CD4-positive, CD25-positive, alpha-beta regulatory T cell (primary cell): Measurements from ENCODE around the gene NQO2. TPM values are rescaled to one million over a fixed set of nuclear protein-coding genes. Genes with fewer than 3 reads are reported as not detected.
"Not testable (repeated sequence)": the region's sequence is repeated elsewhere in the genome, so short reads cannot be mapped to it uniquely, and the experiment has no call there.

ENCODE experiments used
- ATAC-seq, 2 donors: fragments of 150-1000 bp; cut with Tn5 transposase; one replicate each; pipeline ENCODE4 v1.10.0; 2021; ENCODE audit warnings: low read depth in 2 of 2, moderate number of reproducible peaks in 2 of 2, moderate library complexity in 1 of 2
- DNase-seq, 3 donors: peaks; one replicate each; pipeline versions ENCODE4 v3.0.0 to v3.0.0-alpha.2; 2012 to 2022; ENCODE audit warnings: mixed read lengths in 1 of 3
- H3K27ac ChIP-seq: one replicate; pipeline ENCODE4 v1.7.0; 2013; ENCODE audit warnings: mild to moderate bottlenecking, low read length; ENCODE audit not compliant: insufficient read depth, poor library complexity, severe bottlenecking
- H3K27me3 ChIP-seq: one replicate; pipeline ENCODE4 v1.7.0; 2013; ENCODE audit warnings: low read length; ENCODE audit not compliant: control insufficient read depth, insufficient read depth
- H3K36me3 ChIP-seq: one replicate; pipeline ENCODE4 v1.7.0; 2013; ENCODE audit warnings: mild to moderate bottlenecking, low read length, moderate library complexity; ENCODE audit not compliant: control insufficient read depth, insufficient read depth
- H3K4me1 ChIP-seq: 2 replicates; pipeline ENCODE4 v1.7.0; 2013; ENCODE audit warnings: mild to moderate bottlenecking, low read length; ENCODE audit not compliant: insufficient read depth, control insufficient read depth, poor library complexity, severe bottlenecking
- H3K4me3 ChIP-seq: one replicate; pipeline ENCODE4 v1.7.0; 2013; ENCODE audit warnings: low read depth, mild to moderate bottlenecking, low read length, moderate library complexity
- H3K9me3 ChIP-seq, 2 experiments: 1 replicate in 1 of 2; 2 replicates in 1 of 2; pipeline ENCODE4 v1.7.0; 2013; ENCODE audit warnings: low read length in 2 of 2, mild to moderate bottlenecking in 1 of 2, moderate library complexity in 1 of 2; ENCODE audit not compliant: control insufficient read depth in 2 of 2
- H3K27ac Mint-ChIP-seq, 3 donors: one replicate each; pipeline ENCODE4 v1.8.0; 2020 to 2022; ENCODE audit warnings: mild to moderate bottlenecking in 3 of 3, mixed read lengths in 3 of 3, moderate library complexity in 2 of 3
- H3K27me3 Mint-ChIP-seq: one replicate; pipeline ENCODE4 v1.8.0; 2022; ENCODE audit warnings: mild to moderate bottlenecking, mixed read lengths
- H3K36me3 Mint-ChIP-seq: one replicate; pipeline ENCODE4 v1.8.0; 2020; ENCODE audit warnings: mixed read lengths
- H3K4me1 Mint-ChIP-seq, 4 donors: one replicate each; pipeline ENCODE4 v1.8.0; 2020 to 2022; ENCODE audit warnings: mixed read lengths in 4 of 4, mild to moderate bottlenecking in 1 of 4
- H3K4me3 Mint-ChIP-seq, 4 donors: one replicate each; pipeline ENCODE4 v1.8.0; 2020 to 2022; ENCODE audit warnings: mild to moderate bottlenecking in 4 of 4, mixed read lengths in 4 of 4, moderate library complexity in 3 of 4
- H3K9me3 Mint-ChIP-seq, 7 donors: one replicate each; pipeline ENCODE4 v1.8.0; 2020 to 2022; ENCODE audit warnings: mixed read lengths in 7 of 7, mild to moderate bottlenecking in 3 of 7, moderate library complexity in 2 of 7
- polyA plus RNA-seq, 4 donors: library from polyadenylated mRNA; unstranded; fragments of 300-500 nt; fragmentation: Illumina TruSeq; gene quantifications; one replicate each; pipeline ENCODE4 v1.2.3, GENCODE V29; 2021
- total RNA-seq: library from RNA; stranded (reverse); gene quantifications from one replicate; pipeline ENCODE4 v1.2.3, GENCODE V29; 2022

The NQO2 gene
- total and polyA plus RNA-seq, 5 donors from 2014 or later: 27.4 to 109 (median 58.0) TPM

- Histone ChIP-seq H3K9me3 (no peaks in the 10 kb centered on the region), H3K27me3 (peaks cover 3% of the 10 kb centered on the region), H3K4me1 (no peaks in the 10 kb centered on the region), H3K27ac (no peak overlapping the region), H3K4me3 (no peak overlapping the region), H3K36me3 (no peaks in the 10 kb centered on the region)
- no peak overlapping the region for H3K27ac Mint-ChIP-seq
- DNase-seq (no peak), ATAC-seq (no peak)
- H3K4me3 Mint-ChIP-seq: no peak overlapping the region
- H3K9me3 Mint-ChIP-seq: peaks cover 0 to 4% (median 0%) of the 10 kb centered on the region in 7 donors
- peaks cover 0 to under 1% (median 0%) of the 10 kb centered on the region in 4 donors for H3K4me1 Mint-ChIP-seq
- peaks cover 40% of the 10 kb centered on the region for H3K27me3 Mint-ChIP-seq
- H3K36me3 Mint-ChIP-seq: peaks cover 3% of the 10 kb centered on the region
These were observed 39.7 kb downstream of the NQO2 start for GRCh38 chr6:3039384-3039783.

- ATAC-seq (no peak), DNase-seq (no peak)
- H3K4me1 ChIP-seq: no peaks in the 10 kb centered on the region
- peaks cover 3% of the 10 kb centered on the region for H3K27me3 ChIP-seq
- H3K36me3 ChIP-seq: no peaks in the 10 kb centered on the region
- H3K27ac ChIP-seq: no peak overlapping the region
- H3K27me3 Mint-ChIP-seq: peaks cover 39% of the 10 kb centered on the region
- peaks cover 0 to 3% (median under 1%) of the 10 kb centered on the region in 4 donors for H3K4me1 Mint-ChIP-seq
- no peak overlapping the region for H3K4me3 Mint-ChIP-seq
- H3K4me3 ChIP-seq: no peak overlapping the region
- no peaks in the 10 kb centered on the region for H3K36me3 Mint-ChIP-seq
- H3K9me3 Mint-ChIP-seq: peaks cover 0 to 2% (median 0%) of the 10 kb centered on the region in 7 donors
- no peak overlapping the region for H3K27ac Mint-ChIP-seq
- no peaks in the 10 kb centered on the region for H3K9me3 ChIP-seq
These were observed 41.5 kb downstream of the NQO2 start for GRCh38 chr6:3041147-3041546.

- Histone ChIP-seq H3K27me3 (peaks cover 3% of the 10 kb centered on the region), H3K27ac (no peak overlapping the region), H3K36me3 (no peaks in the 10 kb centered on the region), H3K9me3 (no peaks in the 10 kb centered on the region), H3K4me3 (no peak overlapping the region), H3K4me1 (no peaks in the 10 kb centered on the region)
- Mint-ChIP-seq H3K36me3 (no peaks in the 10 kb centered on the region), H3K4me3 (no peak overlapping the region), H3K4me1 (peaks cover 0 to 5% (median 2%) of the 10 kb centered on the region in 4 donors), H3K27me3 (peaks cover 44% of the 10 kb centered on the region), H3K27ac (no peak overlapping the region), H3K9me3 (peaks cover 0 to 2% (median 0%) of the 10 kb centered on the region in 7 donors)
- ATAC-seq: no peak
- no peak for DNase-seq
These were observed 41.9 kb downstream of the NQO2 start for GRCh38 chr6:3041606-3042005.

GRCh38 chr6:3045369-3045768 is 45.7 kb downstream of the NQO2 start:
- Mint-ChIP-seq H3K9me3 (peaks cover 0 to 2% (median 0%) of the 10 kb centered on the region in 7 donors), H3K27me3 (peaks cover 48% of the 10 kb centered on the region), H3K27ac (no peak overlapping the region), H3K36me3 (no peaks in the 10 kb centered on the region), H3K4me3 (no peak overlapping the region), H3K4me1 (peaks cover 0 to 5% (median 2%) of the 10 kb centered on the region in 4 donors)
- ATAC-seq: no peak
- Histone ChIP-seq H3K4me3 (no peak overlapping the region), H3K4me1 (no peaks in the 10 kb centered on the region), H3K27me3 (peaks cover 7% of the 10 kb centered on the region), H3K27ac (no peak overlapping the region), H3K36me3 (no peaks in the 10 kb centered on the region), H3K9me3 (no peaks in the 10 kb centered on the region)
- DNase-seq: no peak

- ATAC-seq: no peak
- Mint-ChIP-seq H3K4me1 (peaks cover 0 to 5% (median 2%) of the 10 kb centered on the region in 4 donors), H3K27me3 (peaks cover 48% of the 10 kb centered on the region), H3K27ac (no peak overlapping the region), H3K36me3 (no peaks in the 10 kb centered on the region), H3K9me3 (peaks cover 0 to 2% (median 0%) of the 10 kb centered on the region in 7 donors), H3K4me3 (no peak overlapping the region)
- H3K4me1 ChIP-seq: no peaks in the 10 kb centered on the region
- H3K9me3 ChIP-seq: no peaks in the 10 kb centered on the region
- H3K36me3 ChIP-seq: no peaks in the 10 kb centered on the region
- peaks cover 7% of the 10 kb centered on the region for H3K27me3 ChIP-seq
- no peak overlapping the region for H3K27ac ChIP-seq
- H3K4me3 ChIP-seq: no peak overlapping the region
- no peak for DNase-seq
These were observed 46.1 kb downstream of the NQO2 start for GRCh38 chr6:3045777-3046176.

GRCh38 chr6:3046295-3046694 is 46.6 kb downstream of the NQO2 start:
- Histone ChIP-seq H3K27me3 (peaks cover 7% of the 10 kb centered on the region), H3K27ac (no peak overlapping the region), H3K4me1 (no peaks in the 10 kb centered on the region), H3K9me3 (no peaks in the 10 kb centered on the region), H3K4me3 (no peak overlapping the region), H3K36me3 (no peaks in the 10 kb centered on the region)
- H3K27me3 Mint-ChIP-seq: peaks cover 48% of the 10 kb centered on the region
- DNase-seq (no peak), ATAC-seq (no peak)
- H3K4me1 Mint-ChIP-seq: peaks cover 0 to 5% (median 2%) of the 10 kb centered on the region in 4 donors
- H3K9me3 Mint-ChIP-seq: peaks cover 0 to 2% (median 0%) of the 10 kb centered on the region in 7 donors
- no peak overlapping the region for H3K27ac Mint-ChIP-seq
- no peaks in the 10 kb centered on the region for H3K36me3 Mint-ChIP-seq
- no peak overlapping the region for H3K4me3 Mint-ChIP-seq

- not testable (repeated sequence) for H3K4me1 ChIP-seq, H3K36me3 Mint-ChIP-seq, H3K27me3 ChIP-seq, H3K4me3 Mint-ChIP-seq, H3K9me3 ChIP-seq, H3K4me3 ChIP-seq, H3K4me1 Mint-ChIP-seq, H3K9me3 Mint-ChIP-seq, H3K27ac Mint-ChIP-seq, H3K27ac ChIP-seq, ATAC-seq, DNase-seq, H3K36me3 ChIP-seq
- peaks cover 39% of the 10 kb centered on the region for H3K27me3 Mint-ChIP-seq
These were observed 48.3 kb downstream of the NQO2 start for GRCh38 chr6:3048009-3048408.

- DNase-seq (no peak), ATAC-seq (no peak)
- Mint-ChIP-seq H3K4me3 (peak overlapping the region; percentile 26 to 86 (median 74)), H3K9me3 (no peaks in the 10 kb centered on the region), H3K36me3 (no peaks in the 10 kb centered on the region), H3K27ac (peak overlapping the region in 2 of 3 donors; percentile 81 to 82), H3K4me1 (peaks cover 5 to 30% (median 13%) of the 10 kb centered on the region in 4 donors), H3K27me3 (peaks cover 13% of the 10 kb centered on the region)
- H3K9me3 ChIP-seq: no peaks in the 10 kb centered on the region
- peaks cover 4% of the 10 kb centered on the region for H3K27me3 ChIP-seq
- H3K4me1 ChIP-seq: peaks cover 16% of the 10 kb centered on the region
- H3K4me3 ChIP-seq: no peak overlapping the region
- H3K36me3 ChIP-seq: no peaks in the 10 kb centered on the region
- no peak overlapping the region for H3K27ac ChIP-seq
These were observed 53.0 kb downstream of the NQO2 start for GRCh38 chr6:3052481-3053230.
